Suppressor macrophage treated with lipopolysaccharide for 1 hour (primary cell): Measurements from ENCODE around the gene EXOC6.

ENCODE experiments used
- DNase-seq, 3 donors: peaks; one replicate each; pipeline ENCODE4 v3.0.0-alpha.2; 2020 to 2022

The EXOC6 gene

GRCh38 chr10:93030409-93030808, 182.1 kb downstream of the EXOC6 start:
- DNase-seq: no peak

GRCh38 chr10:93032105-93032808, 183.9 kb downstream of the EXOC6 start:
- DNase-seq: no peak

GRCh38 chr10:93032809-93033137, 184.5 kb downstream of the EXOC6 start:
- no peak for DNase-seq

GRCh38 chr10:93034426-93034825, 186.1 kb downstream of the EXOC6 start:
- DNase-seq: no peak

- no peak for DNase-seq
Measured at GRCh38 chr10:93039110-93039509, 190.8 kb downstream of the EXOC6 start.

GRCh38 chr10:93039721-93040120, 191.4 kb downstream of the EXOC6 start:
- peak; percentile 15 to 34 (median 26) for DNase-seq

GRCh38 chr10:93054486-93054885, 206.2 kb downstream of the EXOC6 start:
- no peak for DNase-seq

- DNase-seq: no peak
Measured at GRCh38 chr10:93058139-93058538, 209.8 kb downstream of the EXOC6 start.

GRCh38 chr10:93059975-93060886, 211.9 kb downstream of the EXOC6 start, which contains the start of gene CYP26C1:
TSS of gene CYP26C1 (plus strand) at chr10:93060798. CDS start at chr10:93061264, 466 bp downstream.
- DNase-seq: no peak

- DNase-seq: no peak
Measured at GRCh38 chr10:93060887-93061593, 212.7 kb downstream of the EXOC6 start.

- DNase-seq: peak in 2 of 3 donors; percentile 10 to 25
Measured at GRCh38 chr10:93061594-93062513, 213.5 kb downstream of the EXOC6 start.

GRCh38 chr10:93062514-93063143, 214.3 kb downstream of the EXOC6 start:
- peak; percentile 47 to 83 (median 48) for DNase-seq

- DNase-seq: no peak
Measured at GRCh38 chr10:93063144-93063976, 215.0 kb downstream of the EXOC6 start.

GRCh38 chr10:93063977-93064660, 215.8 kb downstream of the EXOC6 start:
- no peak for DNase-seq

GRCh38 chr10:93064874-93065660, 216.7 kb downstream of the EXOC6 start:
- no peak for DNase-seq

GRCh38 chr10:93065675-93066543, 217.6 kb downstream of the EXOC6 start:
- no peak for DNase-seq

GRCh38 chr10:93066544-93066913, 218.2 kb downstream of the EXOC6 start:
- DNase-seq: no peak
